Measurements from ENCODE around the gene SGO2. TPM values are rescaled to one million over a fixed set of nuclear protein-coding genes. Genes with fewer than 3 reads are reported as not detected.

Gene SGO2
- total RNA-seq, 1 experiment from 2014 or later: 14.2 TPM

GRCh38 chr2:200588076-200588678 lies 62.2 kb downstream of the SGO2 start:
- Mint-ChIP-seq H3K9me3 (ENCODE audit: unreplicated experiment) (no peaks in the 10 kb centered on the region), H3K27ac (ENCODE audit: low read depth, unreplicated experiment) (no peak overlapping the region), H3K27me3 (ENCODE audit: insufficient read depth, unreplicated experiment) (no peaks in the 10 kb centered on the region), H3K4me1 (ENCODE audit: insufficient read depth, unreplicated experiment) (peaks cover 11% of the 10 kb centered on the region), H3K36me3 (ENCODE audit: insufficient read depth, unreplicated experiment) (no peaks in the 10 kb centered on the region), H3K4me3 (ENCODE audit: unreplicated experiment) (no peak overlapping the region)
- no TSS peak for BruUV-seq (replicated peaks)
- intact Hi-C loops (cut with micrococcal nuclease): no loop called here
- CTCF ChIA-PET: interaction anchor here (0.6 to 6.9 kb wide), 5 partner anchors 9 to 114 kb away, joined by 3 to 43 read pairs (median 3); no protein-coding TSS in a partner anchor
- POLR2A ChIA-PET: interaction anchor here (0.5 to 1.7 kb wide), 2 partner anchors 27 to 90 kb away, joined by 3 to 5 read pairs; no protein-coding TSS in a partner anchor
- TF ChIP-seq CTCF (IDR thresholded peaks at IDR 0.05; ENCODE audit: unreplicated experiment): no peak
- DNase-seq (ENCODE audit: unreplicated experiment): no peak

GRCh38 chr2:200590090-200590489 lies 64.1 kb downstream of the SGO2 start:
- ChIA-PET POLR2A (no interaction called here), CTCF (interaction anchor here (0.6 to 6.9 kb wide), 2 partner anchors 11 to 112 kb away, joined by 3 to 43 read pairs; no protein-coding TSS in a partner anchor)
- H3K27me3 Mint-ChIP-seq (ENCODE audit: insufficient read depth, unreplicated experiment): no peaks in the 10 kb centered on the region
- H3K4me1 Mint-ChIP-seq (ENCODE audit: insufficient read depth, unreplicated experiment): peaks cover 17% of the 10 kb centered on the region
- intact Hi-C loops (cut with micrococcal nuclease): no loop called here
- H3K9me3 Mint-ChIP-seq (ENCODE audit: unreplicated experiment): no peaks in the 10 kb centered on the region
- H3K4me3 Mint-ChIP-seq (ENCODE audit: unreplicated experiment): no peak overlapping the region
- no peak for DNase-seq (ENCODE audit: unreplicated experiment)
- TF ChIP-seq CTCF (IDR thresholded peaks at IDR 0.05; ENCODE audit: unreplicated experiment): no peak
- H3K27ac Mint-ChIP-seq (ENCODE audit: low read depth, unreplicated experiment): peak overlapping the region; percentile 16
- no TSS peak for BruUV-seq (replicated peaks)
- no peaks in the 10 kb centered on the region for H3K36me3 Mint-ChIP-seq (ENCODE audit: insufficient read depth, unreplicated experiment)

- Mint-ChIP-seq H3K9me3 (ENCODE audit: unreplicated experiment) (peaks cover 8% of the 10 kb centered on the region), H3K4me1 (ENCODE audit: insufficient read depth, unreplicated experiment) (peaks cover 17% of the 10 kb centered on the region), H3K36me3 (ENCODE audit: insufficient read depth, unreplicated experiment) (no peaks in the 10 kb centered on the region), H3K27ac (ENCODE audit: low read depth, unreplicated experiment) (no peak overlapping the region), H3K27me3 (ENCODE audit: insufficient read depth, unreplicated experiment) (no peaks in the 10 kb centered on the region), H3K4me3 (ENCODE audit: unreplicated experiment) (no peak overlapping the region)
- CTCF ChIA-PET: interaction anchor here (0.5 to 0.7 kb wide), 2 partner anchors 14 to 648 kb away, joined by 3 to 5 read pairs; no protein-coding TSS in a partner anchor
- BruUV-seq (replicated peaks): no TSS peak
- POLR2A ChIA-PET: no interaction called here
- intact Hi-C loops (cut with micrococcal nuclease): no loop called here
- DNase-seq (ENCODE audit: unreplicated experiment): no peak
- no peak for TF ChIP-seq CTCF (IDR thresholded peaks at IDR 0.05; ENCODE audit: unreplicated experiment)
These were observed 65.3 kb downstream of the SGO2 start for GRCh38 chr2:200591308-200591707.

- Mint-ChIP-seq H3K4me3 (ENCODE audit: unreplicated experiment) (no peak overlapping the region), H3K4me1 (ENCODE audit: insufficient read depth, unreplicated experiment) (peaks cover 17% of the 10 kb centered on the region), H3K36me3 (ENCODE audit: insufficient read depth, unreplicated experiment) (no peaks in the 10 kb centered on the region), H3K27me3 (ENCODE audit: insufficient read depth, unreplicated experiment) (no peaks in the 10 kb centered on the region), H3K27ac (ENCODE audit: low read depth, unreplicated experiment) (no peak overlapping the region), H3K9me3 (ENCODE audit: unreplicated experiment) (peaks cover 8% of the 10 kb centered on the region)
- TF ChIP-seq CTCF (IDR thresholded peaks at IDR 0.05; ENCODE audit: unreplicated experiment): no peak
- POLR2A ChIA-PET: interaction anchor here (1.5 kb wide), 1 partner anchor 11 kb away, joined by 3 read pairs; no protein-coding TSS in a partner anchor
- intact Hi-C loops (cut with micrococcal nuclease): no loop called here
- CTCF ChIA-PET: interaction anchor here (0.7 kb wide), 1 partner anchor 793 kb away, joined by 3 read pairs; no protein-coding TSS in a partner anchor
- DNase-seq (ENCODE audit: unreplicated experiment): no peak
- BruUV-seq (replicated peaks): no TSS peak
These were observed 66.5 kb downstream of the SGO2 start for GRCh38 chr2:200592406-200593075.
